HTERT RPE-1 (cell line): Measurements from ENCODE around the gene PARD3.
"Not testable (repeated sequence)": the region's sequence is repeated elsewhere in the genome, so short reads cannot be mapped to it uniquely, and the experiment has no call there.

Experiments
- in situ Hi-C: fragments of 300-500 bp; cut with MboI; formaldehyde crosslinking; loops from 4 replicates; pipeline ENCODE4 v1.14.3; 2020; ENCODE audit warnings: low sequenced_read_pairs

The PARD3 gene

DNA sequence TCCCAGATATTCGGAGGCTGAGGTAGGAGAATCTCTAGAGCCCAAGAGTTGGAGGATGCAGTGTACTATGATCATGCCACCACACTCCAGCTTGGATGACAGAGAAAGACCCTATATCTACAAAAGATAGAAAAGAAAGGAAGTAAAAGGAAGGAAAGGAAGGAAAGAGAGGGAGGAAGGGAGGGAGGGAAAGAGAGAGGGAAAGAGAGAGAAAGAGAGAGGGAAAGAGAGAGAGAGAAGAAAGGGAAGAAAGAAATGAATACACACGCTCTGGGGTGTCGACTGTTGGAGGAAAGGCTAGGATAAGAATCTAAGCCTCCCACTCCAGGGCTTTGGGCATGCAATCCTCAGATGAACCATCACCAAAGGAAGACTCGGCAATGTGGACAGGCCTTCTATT lies 69.9 kb downstream of the PARD3 start:
- in situ Hi-C loops = no loop called here

GRCh38 chr10:34744590-34744989 lies 70.5 kb downstream of the PARD3 start:
- in situ Hi-C loops = no loop called here

DNA sequence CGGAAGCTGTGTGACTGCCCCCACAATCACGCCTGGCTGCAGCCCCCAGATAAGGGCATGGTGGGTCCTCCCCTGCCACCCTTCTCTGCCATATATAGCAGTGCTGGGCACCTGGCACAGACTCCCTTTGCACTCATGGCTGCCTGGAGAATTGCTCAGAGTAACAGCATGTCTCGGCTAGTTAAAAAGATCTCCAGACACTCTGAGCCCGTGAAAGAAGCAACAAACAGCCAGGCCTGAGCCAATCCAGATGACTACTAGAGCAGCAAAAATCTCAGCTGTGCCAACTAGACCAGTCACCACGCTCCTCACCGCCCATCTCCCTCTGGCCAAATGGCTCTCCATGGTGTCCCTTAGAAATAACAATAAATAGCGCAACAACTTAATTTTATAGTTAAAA lies 71.3 kb downstream of the PARD3 start:
- in situ Hi-C loops = no loop called here

DNA sequence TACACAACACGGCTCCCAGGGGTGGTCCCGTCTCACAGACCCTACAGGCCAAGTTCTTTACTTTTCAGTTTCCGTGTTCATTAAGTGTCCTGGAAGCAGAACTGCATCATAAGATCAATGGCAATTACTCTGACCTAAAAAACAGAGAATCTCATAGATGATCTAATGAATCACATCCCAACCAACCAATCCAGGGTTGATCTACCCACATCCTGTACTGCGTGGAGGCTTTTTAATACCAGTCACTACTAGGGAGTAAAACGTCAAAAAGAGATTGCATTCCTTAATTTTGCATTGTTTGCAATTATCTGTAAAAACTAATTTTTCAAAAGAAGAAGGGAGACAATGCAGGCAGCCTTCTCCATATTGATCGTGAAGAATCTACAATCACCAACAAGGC lies 72.6 kb downstream of the PARD3 start:
- in situ Hi-C loops = no loop called here

GRCh38 chr10:34741087-34741486 lies 74.0 kb downstream of the PARD3 start:
- in situ Hi-C loops = not testable (repeated sequence)

DNA sequence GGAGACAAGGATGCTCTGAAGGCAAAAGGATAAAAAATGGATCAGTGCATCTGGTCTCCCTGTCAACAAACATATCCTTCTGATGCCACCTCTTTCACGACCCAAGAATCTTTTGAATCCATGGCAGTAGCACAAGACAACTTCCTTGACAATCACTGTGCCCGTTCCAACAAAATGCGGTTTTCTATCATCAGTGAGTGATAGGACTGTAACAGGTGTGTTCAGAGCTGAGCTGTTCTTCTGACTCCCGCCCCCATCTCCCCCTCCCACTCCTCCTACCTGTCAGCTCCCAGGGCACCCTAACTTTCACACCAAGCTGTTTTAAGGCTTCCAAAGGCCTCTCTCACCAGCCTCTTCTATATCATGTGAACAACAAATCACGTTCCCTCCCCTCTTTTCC lies 74.8 kb downstream of the PARD3 start:
- in situ Hi-C loops = no loop called here

GRCh38 chr10:34739915-34740314 lies 75.2 kb downstream of the PARD3 start:
- in situ Hi-C loops = no loop called here

- in situ Hi-C loops = no loop called here
Measured at GRCh38 chr10:34737772-34738169, 77.3 kb downstream of the PARD3 start.

DNA sequence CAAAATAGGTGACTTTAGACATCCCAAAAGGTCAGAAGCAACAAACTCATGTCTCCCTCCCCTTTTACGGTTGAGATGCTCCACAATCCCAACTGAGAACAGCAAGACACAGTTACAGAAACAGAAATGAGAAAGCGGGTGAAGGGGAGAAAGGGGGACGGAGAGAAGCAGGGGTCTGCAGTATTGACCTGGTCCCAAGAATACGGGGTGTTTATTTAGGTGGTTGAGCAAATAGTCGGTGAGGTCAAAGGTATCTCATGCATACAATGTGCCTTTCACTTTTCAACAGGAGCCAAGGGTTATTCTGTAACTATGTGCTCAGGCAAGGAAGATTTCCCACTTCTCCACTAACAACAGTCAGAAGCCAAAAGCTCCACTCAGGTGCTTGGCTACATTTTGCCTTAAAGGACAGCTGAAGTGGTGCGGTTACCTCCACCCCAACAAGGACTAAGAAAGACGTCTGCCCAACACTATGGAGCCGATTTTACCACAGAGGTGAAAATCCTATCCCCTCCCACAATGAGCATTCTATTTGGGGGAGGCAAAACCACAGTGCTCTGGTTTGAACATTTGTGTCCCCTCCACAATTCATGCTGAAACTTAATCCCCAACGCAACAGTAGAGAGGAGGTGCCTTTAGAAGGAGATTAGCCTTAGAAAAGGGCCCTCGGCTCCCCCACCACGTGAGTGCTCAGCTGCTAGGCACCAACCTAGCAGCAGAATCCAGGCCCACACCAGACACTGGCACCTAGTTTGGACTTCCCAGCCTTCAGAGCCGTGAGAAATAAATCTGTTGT lies 77.9 kb downstream of the PARD3 start:
- in situ Hi-C loops = no loop called here

- in situ Hi-C loops = no loop called here
Measured at GRCh38 chr10:34734918-34735317, 80.2 kb downstream of the PARD3 start.

DNA sequence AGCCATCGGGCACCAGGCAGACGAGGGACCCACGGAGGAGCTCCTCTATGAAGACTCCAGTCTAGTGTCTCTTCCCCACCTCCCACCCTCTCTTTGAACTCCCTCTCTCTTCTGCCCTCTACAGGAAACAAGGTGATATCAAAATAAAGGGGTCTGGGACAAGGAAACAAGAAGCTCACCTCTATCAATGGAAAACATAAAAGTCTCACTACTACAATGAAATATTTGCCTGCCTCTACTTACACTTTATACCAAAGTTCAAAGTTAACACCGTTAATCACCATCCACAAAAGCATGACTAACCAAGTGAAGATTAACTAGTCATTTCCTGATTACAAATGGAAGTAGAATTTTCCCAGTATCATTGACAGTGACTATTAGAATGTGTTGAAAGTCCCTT lies 82.2 kb downstream of the PARD3 start:
- in situ Hi-C loops = no loop called here

GRCh38 chr10:34731885-34732701 lies 83.0 kb downstream of the PARD3 start:
- in situ Hi-C loops = no loop called here

DNA sequence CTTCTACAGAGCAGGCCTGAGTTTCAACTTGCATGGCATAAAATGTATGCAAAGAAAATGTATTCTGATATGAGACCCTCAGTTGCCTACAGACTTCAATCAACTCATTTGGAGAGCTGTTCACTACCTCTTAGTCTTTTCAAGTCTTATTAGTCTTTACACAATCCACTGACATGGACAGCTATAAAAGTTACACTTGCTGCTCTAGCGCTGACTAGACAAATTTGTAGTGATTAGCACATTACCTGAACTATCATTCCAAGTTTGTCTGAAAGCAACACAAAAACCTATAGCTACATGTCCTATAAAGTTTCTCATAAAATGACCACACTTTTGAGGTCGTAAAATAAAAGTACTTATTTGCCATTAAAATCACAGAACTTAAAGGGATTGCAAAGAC lies 83.9 kb downstream of the PARD3 start:
- in situ Hi-C loops = no loop called here

GRCh38 chr10:34730726-34731125 lies 84.4 kb downstream of the PARD3 start:
- in situ Hi-C loops = no loop called here

GRCh38 chr10:34729619-34730018 lies 85.5 kb downstream of the PARD3 start:
- in situ Hi-C loops = no loop called here

GRCh38 chr10:34728361-34728760 lies 86.7 kb downstream of the PARD3 start:
- in situ Hi-C loops = no loop called here

DNA sequence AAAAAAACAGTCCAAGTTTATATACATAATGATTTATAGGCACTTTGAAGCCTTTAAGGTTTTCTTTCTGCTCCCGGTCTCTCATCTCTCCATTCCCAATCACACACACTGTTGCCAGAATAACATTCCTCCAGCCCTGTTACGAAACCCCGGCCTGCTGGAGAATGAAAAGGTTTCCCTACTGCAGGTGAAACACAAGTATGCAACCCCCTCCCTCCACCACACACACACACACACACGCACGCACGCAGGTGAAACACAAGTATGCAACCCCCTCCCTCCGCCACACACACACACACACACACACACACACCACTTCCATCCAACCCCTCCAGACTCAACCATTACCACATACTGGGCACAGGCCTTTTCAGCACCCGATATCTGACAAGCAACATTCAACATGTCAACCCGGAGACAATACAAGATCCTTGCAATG lies 87.5 kb downstream of the PARD3 start:
- in situ Hi-C loops = no loop called here

DNA sequence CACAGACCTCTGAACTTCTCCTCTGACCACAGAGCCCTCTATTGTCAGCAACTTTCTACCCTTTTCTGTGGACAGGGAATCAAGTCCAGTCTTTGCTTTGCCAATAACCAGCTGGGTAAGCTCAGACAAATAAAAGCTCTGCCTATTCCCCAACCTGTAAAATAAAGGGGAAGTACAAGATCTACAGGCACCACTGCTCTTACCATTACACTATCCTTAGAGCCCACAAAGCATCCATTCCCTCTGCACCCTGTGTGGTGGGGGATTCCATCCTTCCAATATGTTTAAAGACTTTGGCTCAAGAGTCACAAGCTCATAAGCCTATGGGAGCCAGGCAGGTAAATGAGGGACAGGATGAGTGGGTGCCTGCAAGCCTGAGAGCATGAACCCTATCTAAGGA lies 88.2 kb downstream of the PARD3 start:
- in situ Hi-C loops = no loop called here

DNA sequence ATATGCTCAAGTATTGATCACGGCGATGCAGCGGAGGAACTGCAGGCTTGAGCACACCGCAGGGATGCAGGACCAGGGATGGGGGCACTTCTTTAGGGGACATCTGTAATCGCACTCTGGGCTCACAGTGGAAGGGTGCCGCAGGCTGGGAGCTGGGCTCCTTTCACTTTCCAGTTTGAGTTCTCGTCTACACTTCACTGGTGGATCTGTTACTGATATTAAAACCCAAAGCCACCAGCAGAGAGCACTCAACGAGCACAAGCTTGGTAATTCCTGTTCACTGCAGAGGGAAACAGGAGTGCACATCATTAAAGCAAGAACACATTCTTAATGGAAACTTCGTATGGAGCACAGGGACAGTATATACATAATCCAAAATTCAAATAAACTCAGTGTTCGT lies 91.3 kb downstream of the PARD3 start:
- in situ Hi-C loops = no loop called here

DNA sequence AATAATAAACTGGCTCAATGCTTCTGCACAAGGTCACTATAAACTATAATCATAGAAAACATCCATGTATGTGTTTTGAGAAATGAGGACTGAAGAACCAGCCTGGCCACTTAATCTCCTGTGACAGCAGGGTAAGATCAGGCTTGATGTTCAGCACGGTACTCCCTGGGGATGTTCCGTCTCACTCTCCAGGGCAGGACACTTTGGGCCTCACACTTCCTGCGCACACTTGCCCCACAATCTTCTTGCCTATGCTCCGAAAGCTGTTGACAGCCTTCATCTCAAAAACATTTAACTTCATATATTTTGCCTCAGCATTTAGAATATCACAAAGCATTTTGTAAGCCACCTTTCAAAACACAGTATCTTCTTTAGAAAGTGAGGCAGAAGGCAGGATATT lies 92.7 kb downstream of the PARD3 start:
- in situ Hi-C loops = no loop called here

GRCh38 chr10:34721208-34721840 lies 93.8 kb downstream of the PARD3 start:
- in situ Hi-C loops = no loop called here

DNA sequence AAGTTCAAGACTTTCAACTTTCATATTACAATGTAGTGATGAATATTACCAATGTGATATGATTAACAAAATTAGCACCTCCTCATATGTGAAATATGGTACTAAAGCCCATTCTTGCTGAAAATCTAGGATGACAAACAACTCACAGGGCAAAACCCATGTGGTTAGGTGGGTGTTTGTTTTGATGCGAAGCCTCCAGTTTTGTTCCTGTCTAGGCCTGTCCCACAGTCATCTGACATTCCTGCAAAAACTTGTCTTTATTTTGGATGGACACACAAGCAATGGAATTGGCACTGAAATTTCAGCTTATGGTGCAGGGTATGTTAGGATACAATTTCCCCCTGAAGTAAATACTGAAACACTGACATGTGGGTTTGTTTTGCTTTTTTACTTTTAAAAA lies 95.3 kb downstream of the PARD3 start:
- in situ Hi-C loops = no loop called here
